Neural cell (in vitro differentiated cells): Measurements from ENCODE around the gene PARD3B. TPM values are rescaled to one million over a fixed set of nuclear protein-coding genes. Genes with fewer than 3 reads are reported as not detected.

ENCODE experiments used
- H2AFZ ChIP-seq: fragments of 200-600, 300-800 bp; sonication (generic), shearing (Covaris generic); 2 replicates; pipeline ENCODE4 v1.6.0; 2014; ENCODE audit warnings: low read depth, mild to moderate bottlenecking, antibody characterized with exemption, low read length, moderate library complexity
- H3F3A ChIP-seq: fragments of 200-600 bp; shearing (Covaris generic); 2 replicates; pipeline ENCODE4 v1.6.1; 2016; ENCODE audit warnings: mild to moderate bottlenecking, moderate library complexity, mixed read lengths, antibody characterized with exemption, low read length; ENCODE audit not compliant: insufficient read depth, poor library complexity, severe bottlenecking
- H3K27ac ChIP-seq: fragments of 200-600, 300-800 bp; sonication (generic), shearing (Covaris generic); 2 replicates; pipeline ENCODE4 v1.5.1; 2014; ENCODE audit warnings: mild to moderate bottlenecking, low read length, moderate library complexity
- H3K27me3 ChIP-seq: fragments of 300-800, 200-600 bp; sonication (generic), shearing (Covaris generic); 2 replicates; pipeline ENCODE4 v1.6.0; 2014; ENCODE audit warnings: mild to moderate bottlenecking, low read depth, low read length, moderate library complexity; ENCODE audit not compliant: insufficient read depth
- H3K36me3 ChIP-seq: fragments of 300-800, 200-600 bp; sonication (generic), shearing (Covaris generic); 2 replicates; pipeline ENCODE4 v1.5.1; 2014; ENCODE audit warnings: mild to moderate bottlenecking, antibody characterized with exemption, low read length, moderate library complexity; ENCODE audit not compliant: insufficient read depth
- H3K4me2 ChIP-seq: fragments of 300-800, 200-600 bp; sonication (generic), shearing (Covaris generic); 2 replicates; pipeline ENCODE4 v1.6.0; 2014; ENCODE audit warnings: mild to moderate bottlenecking, low read length
- H3K4me3 ChIP-seq: fragments of 300-800, 200-600 bp; sonication (generic), shearing (Covaris generic); 2 replicates; pipeline ENCODE4 v1.5.1; 2014; ENCODE audit warnings: mild to moderate bottlenecking, low read length, moderate library complexity
- H3K79me2 ChIP-seq: fragments of 200-600 bp; shearing (Covaris generic); replicated peaks from 2 replicates; pipeline ENCODE4 v1.6.0; 2014; ENCODE audit warnings: mild to moderate bottlenecking, low read length, moderate library complexity; ENCODE audit not compliant: insufficient read depth
- H3K9ac ChIP-seq: fragments of 300-800, 200-600 bp; sonication (generic), shearing (Covaris generic); 2 replicates; pipeline ENCODE4 v1.6.1; 2016; ENCODE audit warnings: mild to moderate bottlenecking, low read length, mixed read lengths
- H3K9me2 ChIP-seq: fragments of 200-600 bp; shearing (Covaris generic); 2 replicates; pipeline ENCODE4 v1.6.1; 2016; ENCODE audit warnings: mild to moderate bottlenecking, low read length, mixed read lengths; ENCODE audit not compliant: insufficient read depth
- H3K9me3 ChIP-seq: fragments of 200-600, 300-800 bp; sonication (generic), shearing (Covaris generic); 2 replicates; pipeline ENCODE4 v1.6.1; 2016; ENCODE audit warnings: mild to moderate bottlenecking, mixed run types, low read length, moderate library complexity, mixed read lengths
- H4K20me1 ChIP-seq: fragments of 200-600 bp; shearing (Covaris generic); 2 replicates; pipeline ENCODE4 v1.6.1; 2016; ENCODE audit warnings: mild to moderate bottlenecking, mixed run types; ENCODE audit not compliant: insufficient read depth
- EP300 ChIP-seq: fragments of 450-650 bp; conservative IDR thresholded peaks from 2 replicates; pipeline ENCODE4 v1.6.1; 2014; ENCODE audit warnings: antibody characterized with exemption, mild to moderate bottlenecking, moderate library complexity; ENCODE audit not compliant: poor library complexity, severe bottlenecking
- EZH2 ChIP-seq: fragments of 200-600, 300-800 bp; shearing (Covaris generic), sonication (generic); IDR thresholded peaks from 2 replicates; pipeline ENCODE4 v1.6.1; 2014; ENCODE audit warnings: antibody characterized with exemption, low read length, borderline replicate concordance, mild to moderate bottlenecking; ENCODE audit not compliant: insufficient read depth, poor library complexity, severe bottlenecking
- MXI1 ChIP-seq: fragments of 450-650 bp; conservative IDR thresholded peaks from 2 replicates; pipeline ENCODE4 v1.6.1; 2014; ENCODE audit warnings: antibody characterized with exemption, mild to moderate bottlenecking; ENCODE audit not compliant: poor library complexity, severe bottlenecking
- POLR2AphosphoS5 ChIP-seq: IDR thresholded peaks from 2 replicates; pipeline ENCODE4 v1.6.1; 2012
- RAD21 ChIP-seq: fragments of 450-650 bp; conservative IDR thresholded peaks from 2 replicates; pipeline ENCODE4 v1.6.1; 2014; ENCODE audit warnings: antibody characterized with exemption, mild to moderate bottlenecking, moderate library complexity
- SMC3 ChIP-seq: fragments of 450-650 bp; conservative IDR thresholded peaks from 2 replicates; pipeline ENCODE4 v1.6.1; 2014; ENCODE audit warnings: antibody characterized with exemption, mild to moderate bottlenecking, moderate library complexity; ENCODE audit not compliant: poor library complexity
- TAF1 ChIP-seq: IDR thresholded peaks from 2 replicates; pipeline ENCODE4 v1.6.1; 2012; ENCODE audit warnings: low read depth
- polyA plus RNA-seq: library from polyadenylated mRNA; depleted of rRNA; stranded (reverse); fragments of >200 nt; gene quantifications from 2 replicates; pipeline ENCODE4 v1.2.3, GENCODE V29; 2014
- TF ChIP-seq, protein P1 (sequence below): IDR thresholded peaks from 2 replicates; pipeline ENCODE4 v1.6.1; 2012; ENCODE audit warnings: borderline replicate concordance
- TF ChIP-seq, protein P2 (sequence below): fragments of 450-650 bp; IDR thresholded peaks from 2 replicates; pipeline ENCODE4 v1.5.1; 2014; ENCODE audit warnings: antibody characterized with exemption, mild to moderate bottlenecking, moderate library complexity; ENCODE audit not compliant: poor library complexity, severe bottlenecking

PARD3B gene
- polyA plus RNA-seq, 1 donor from 2014 or later = 0.54 TPM

DNA sequence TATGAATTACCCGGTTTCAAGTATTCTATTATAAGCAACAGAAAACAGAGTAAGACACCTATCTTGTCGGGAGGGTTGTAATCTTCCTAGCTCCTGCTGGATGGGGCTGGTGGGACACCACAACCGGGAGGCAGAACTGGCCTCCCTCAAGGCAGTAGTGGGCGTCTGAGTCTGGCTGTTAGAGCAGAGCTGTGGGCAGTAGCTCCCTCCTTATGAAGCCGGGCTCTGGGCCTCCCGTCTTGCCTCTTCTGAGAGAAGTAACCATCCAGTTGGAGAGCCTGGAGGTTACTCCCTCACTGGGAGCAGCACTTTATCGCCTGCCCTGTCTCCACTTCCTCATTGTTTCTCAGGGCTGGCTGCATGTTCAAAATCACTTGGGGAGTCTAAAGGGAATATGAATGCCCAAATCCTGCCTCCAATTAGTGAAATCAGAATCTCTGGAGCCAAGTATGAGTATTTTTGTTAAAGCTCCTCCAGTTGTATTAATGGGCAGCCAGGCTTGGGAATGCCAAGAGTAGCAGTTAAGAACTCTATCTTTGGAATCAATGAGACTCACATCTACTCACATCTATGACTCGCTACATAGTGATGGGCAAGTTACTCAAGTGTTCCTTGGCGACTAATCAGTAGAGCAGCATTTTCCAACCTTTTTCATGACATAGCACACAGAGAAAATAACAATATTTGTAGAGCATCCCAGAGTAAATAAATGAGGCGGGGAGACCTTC lies 1109.8 kb downstream of the PARD3B start:
- H3K27me3 ChIP-seq = no peaks in the 10 kb centered on the region
- H3K36me3 ChIP-seq = no peaks in the 10 kb centered on the region
- H3F3A ChIP-seq = no peaks in the 10 kb centered on the region
- no peak overlapping the region for H3K4me2 ChIP-seq
- H3K4me3 ChIP-seq = no peak overlapping the region
- H3K27ac ChIP-seq = no peak overlapping the region
- no peak for TF ChIP-seq EP300
- TF ChIP-seq EZH2 = no peak
- no peak for TF ChIP-seq TAF1
- TF ChIP-seq SMC3 = no peak
- TF ChIP-seq, protein P1, sequence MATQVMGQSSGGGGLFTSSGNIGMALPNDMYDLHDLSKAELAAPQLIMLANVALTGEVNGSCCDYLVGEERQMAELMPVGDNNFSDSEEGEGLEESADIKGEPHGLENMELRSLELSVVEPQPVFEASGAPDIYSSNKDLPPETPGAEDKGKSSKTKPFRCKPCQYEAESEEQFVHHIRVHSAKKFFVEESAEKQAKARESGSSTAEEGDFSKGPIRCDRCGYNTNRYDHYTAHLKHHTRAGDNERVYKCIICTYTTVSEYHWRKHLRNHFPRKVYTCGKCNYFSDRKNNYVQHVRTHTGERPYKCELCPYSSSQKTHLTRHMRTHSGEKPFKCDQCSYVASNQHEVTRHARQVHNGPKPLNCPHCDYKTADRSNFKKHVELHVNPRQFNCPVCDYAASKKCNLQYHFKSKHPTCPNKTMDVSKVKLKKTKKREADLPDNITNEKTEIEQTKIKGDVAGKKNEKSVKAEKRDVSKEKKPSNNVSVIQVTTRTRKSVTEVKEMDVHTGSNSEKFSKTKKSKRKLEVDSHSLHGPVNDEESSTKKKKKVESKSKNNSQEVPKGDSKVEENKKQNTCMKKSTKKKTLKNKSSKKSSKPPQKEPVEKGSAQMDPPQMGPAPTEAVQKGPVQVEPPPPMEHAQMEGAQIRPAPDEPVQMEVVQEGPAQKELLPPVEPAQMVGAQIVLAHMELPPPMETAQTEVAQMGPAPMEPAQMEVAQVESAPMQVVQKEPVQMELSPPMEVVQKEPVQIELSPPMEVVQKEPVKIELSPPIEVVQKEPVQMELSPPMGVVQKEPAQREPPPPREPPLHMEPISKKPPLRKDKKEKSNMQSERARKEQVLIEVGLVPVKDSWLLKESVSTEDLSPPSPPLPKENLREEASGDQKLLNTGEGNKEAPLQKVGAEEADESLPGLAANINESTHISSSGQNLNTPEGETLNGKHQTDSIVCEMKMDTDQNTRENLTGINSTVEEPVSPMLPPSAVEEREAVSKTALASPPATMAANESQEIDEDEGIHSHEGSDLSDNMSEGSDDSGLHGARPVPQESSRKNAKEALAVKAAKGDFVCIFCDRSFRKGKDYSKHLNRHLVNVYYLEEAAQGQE = no peak
- no peak for TF ChIP-seq RAD21
- TF ChIP-seq POLR2AphosphoS5 = no peak
- TF ChIP-seq, protein P2, sequence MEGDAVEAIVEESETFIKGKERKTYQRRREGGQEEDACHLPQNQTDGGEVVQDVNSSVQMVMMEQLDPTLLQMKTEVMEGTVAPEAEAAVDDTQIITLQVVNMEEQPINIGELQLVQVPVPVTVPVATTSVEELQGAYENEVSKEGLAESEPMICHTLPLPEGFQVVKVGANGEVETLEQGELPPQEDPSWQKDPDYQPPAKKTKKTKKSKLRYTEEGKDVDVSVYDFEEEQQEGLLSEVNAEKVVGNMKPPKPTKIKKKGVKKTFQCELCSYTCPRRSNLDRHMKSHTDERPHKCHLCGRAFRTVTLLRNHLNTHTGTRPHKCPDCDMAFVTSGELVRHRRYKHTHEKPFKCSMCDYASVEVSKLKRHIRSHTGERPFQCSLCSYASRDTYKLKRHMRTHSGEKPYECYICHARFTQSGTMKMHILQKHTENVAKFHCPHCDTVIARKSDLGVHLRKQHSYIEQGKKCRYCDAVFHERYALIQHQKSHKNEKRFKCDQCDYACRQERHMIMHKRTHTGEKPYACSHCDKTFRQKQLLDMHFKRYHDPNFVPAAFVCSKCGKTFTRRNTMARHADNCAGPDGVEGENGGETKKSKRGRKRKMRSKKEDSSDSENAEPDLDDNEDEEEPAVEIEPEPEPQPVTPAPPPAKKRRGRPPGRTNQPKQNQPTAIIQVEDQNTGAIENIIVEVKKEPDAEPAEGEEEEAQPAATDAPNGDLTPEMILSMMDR = no peak
- no peak for TF ChIP-seq MXI1
- no peak overlapping the region for H2AFZ ChIP-seq
- no peaks in the 10 kb centered on the region for H3K9me2 ChIP-seq
- H3K9me3 ChIP-seq = no peaks in the 10 kb centered on the region
- no peaks in the 10 kb centered on the region for H4K20me1 ChIP-seq
- no peak overlapping the region for H3K9ac ChIP-seq
- H3K79me2 ChIP-seq = no peaks in the 10 kb centered on the region

DNA sequence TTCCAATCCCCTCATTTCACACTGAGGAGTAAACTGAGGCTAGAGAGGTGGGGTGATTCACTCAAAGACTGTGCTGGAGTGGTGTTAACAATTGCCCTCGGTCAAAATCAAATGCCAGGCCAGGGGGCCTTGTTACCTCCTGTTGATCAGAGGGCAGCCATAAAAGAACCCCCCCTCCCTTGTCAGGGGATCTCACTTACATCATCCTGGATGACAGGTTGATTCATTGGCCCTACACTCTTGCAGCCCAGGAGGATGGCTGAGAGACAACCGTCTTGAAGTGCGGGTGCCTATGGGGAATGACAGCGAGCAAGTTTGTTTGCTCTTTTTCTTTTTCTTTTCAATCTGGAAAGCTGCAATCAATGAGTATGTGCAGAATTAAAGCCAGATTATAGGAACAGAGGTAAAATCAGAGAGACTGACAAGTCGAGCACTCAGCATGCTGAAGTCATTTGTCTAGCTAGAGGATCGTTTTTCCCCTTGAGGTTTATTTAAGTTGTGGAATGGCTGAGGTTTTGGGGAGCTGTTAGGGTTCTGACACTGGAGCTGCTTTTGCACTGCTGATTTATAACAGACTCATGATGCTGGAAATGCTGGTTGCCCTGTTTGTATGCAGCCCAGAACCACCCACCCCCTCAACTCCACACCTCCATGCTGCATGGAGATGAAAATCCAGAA lies 1110.6 kb downstream of the PARD3B start:
- H3K27ac ChIP-seq = no peak overlapping the region
- H3F3A ChIP-seq = no peaks in the 10 kb centered on the region
- TF ChIP-seq, protein P2 = no peak
- TF ChIP-seq TAF1 (no peak), MXI1 (no peak), EP300 (no peak), SMC3 (no peak), RAD21 (no peak), POLR2AphosphoS5 (no peak), EZH2 (no peak)
- TF ChIP-seq, protein P1 = no peak
- H3K9ac ChIP-seq = no peak overlapping the region
- no peaks in the 10 kb centered on the region for H3K36me3 ChIP-seq
- H3K4me2 ChIP-seq = no peak overlapping the region
- no peaks in the 10 kb centered on the region for H4K20me1 ChIP-seq
- no peaks in the 10 kb centered on the region for H3K27me3 ChIP-seq
- H2AFZ ChIP-seq = no peak overlapping the region
- no peaks in the 10 kb centered on the region for H3K79me2 ChIP-seq
- H3K4me3 ChIP-seq = no peak overlapping the region
- H3K9me3 ChIP-seq = no peaks in the 10 kb centered on the region
- no peaks in the 10 kb centered on the region for H3K9me2 ChIP-seq
